Measurements from ENCODE around the gene ZNF524.

The ZNF524 gene

DNA sequence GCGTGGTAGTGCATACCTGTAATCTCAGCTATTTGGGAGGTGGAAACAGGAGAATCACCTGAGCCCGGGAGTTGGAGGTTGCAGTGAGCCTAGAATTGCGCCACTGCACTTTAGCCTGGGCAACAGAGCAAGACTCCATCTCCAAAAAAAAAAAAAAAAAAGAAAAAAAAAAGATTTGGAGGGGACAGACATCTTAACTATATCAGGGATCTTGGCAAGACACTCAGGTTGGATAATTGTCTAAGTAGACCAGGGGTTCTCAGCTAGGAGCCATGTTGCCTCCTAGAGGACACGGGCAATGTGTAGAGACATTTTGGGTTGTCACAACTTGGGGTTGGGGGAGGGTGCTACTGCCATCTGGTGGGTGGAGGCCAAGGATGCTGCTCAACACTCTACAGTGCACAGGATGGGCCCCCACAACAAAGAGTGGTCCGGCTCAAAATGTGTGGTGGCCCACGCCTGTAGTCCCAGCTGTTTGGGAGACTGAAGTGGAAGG, 38.8 kb downstream of the ZNF524 start:
- Histone ChIP-seq H3K4me1 (ENCODE audit: control insufficient read depth in 1 of 2, insufficient read depth in 2 of 2, low read length in 2 of 2) (peaks cover 17 to 75% of the 10 kb centered on the region in 2 donors), H3K27me3 (ENCODE audit: low read depth, low read length) (no peaks in the 10 kb centered on the region), H3K27ac (ENCODE audit: low read length) (no peak overlapping the region), H3K4me3 (ENCODE audit: low read depth in 1 of 2, low read length in 2 of 2) (no peak overlapping the region), H3K9me3 (ENCODE audit: control insufficient read depth in 1 of 2, low read length in 2 of 2) (no peaks in the 10 kb centered on the region), H3K36me3 (ENCODE audit: control insufficient read depth in 1 of 2, insufficient read depth in 2 of 2, low read length in 2 of 2) (no peaks in the 10 kb centered on the region)

DNA sequence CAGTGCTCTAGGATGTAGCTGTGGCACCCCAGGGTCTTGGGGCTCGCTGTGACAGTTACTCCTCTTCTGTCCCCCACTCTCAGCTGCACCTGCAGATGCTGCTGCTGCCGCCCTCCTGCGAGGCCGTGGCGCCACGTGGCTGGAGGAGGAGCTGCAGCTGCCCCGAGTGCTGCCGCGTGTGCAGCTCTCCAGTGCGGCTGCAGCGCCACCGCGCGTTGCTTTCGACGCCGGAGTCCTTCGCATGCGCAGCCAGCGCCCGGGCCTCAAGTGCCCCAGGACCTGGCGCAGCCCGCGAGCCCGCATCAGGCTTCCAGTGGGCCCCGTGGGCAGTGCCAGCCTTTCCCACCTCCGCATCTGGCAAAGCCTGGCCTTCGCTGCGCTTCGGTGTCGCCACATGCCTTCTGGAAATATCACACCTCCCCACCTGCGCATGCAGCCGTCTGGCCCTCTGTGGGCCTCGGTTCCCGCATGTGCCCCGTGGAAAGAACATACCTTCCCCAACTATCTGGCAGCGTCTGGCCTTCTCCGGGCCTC, 40.0 kb downstream of the ZNF524 start:
- Histone ChIP-seq H3K27me3 (ENCODE audit: low read depth, low read length) (no peaks in the 10 kb centered on the region), H3K9me3 (ENCODE audit: control insufficient read depth in 1 of 2, low read length in 2 of 2) (no peaks in the 10 kb centered on the region), H3K4me1 (ENCODE audit: control insufficient read depth in 1 of 2, insufficient read depth in 2 of 2, low read length in 2 of 2) (peaks cover 17 to 83% of the 10 kb centered on the region in 2 donors), H3K27ac (ENCODE audit: low read length) (peak overlapping the region; percentile 63), H3K4me3 (ENCODE audit: low read depth in 1 of 2, low read length in 2 of 2) (peak overlapping the region; percentile 60 to 81), H3K36me3 (ENCODE audit: control insufficient read depth in 1 of 2, insufficient read depth in 2 of 2, low read length in 2 of 2) (peaks cover under 1 to 7% of the 10 kb centered on the region in 2 donors)

DNA sequence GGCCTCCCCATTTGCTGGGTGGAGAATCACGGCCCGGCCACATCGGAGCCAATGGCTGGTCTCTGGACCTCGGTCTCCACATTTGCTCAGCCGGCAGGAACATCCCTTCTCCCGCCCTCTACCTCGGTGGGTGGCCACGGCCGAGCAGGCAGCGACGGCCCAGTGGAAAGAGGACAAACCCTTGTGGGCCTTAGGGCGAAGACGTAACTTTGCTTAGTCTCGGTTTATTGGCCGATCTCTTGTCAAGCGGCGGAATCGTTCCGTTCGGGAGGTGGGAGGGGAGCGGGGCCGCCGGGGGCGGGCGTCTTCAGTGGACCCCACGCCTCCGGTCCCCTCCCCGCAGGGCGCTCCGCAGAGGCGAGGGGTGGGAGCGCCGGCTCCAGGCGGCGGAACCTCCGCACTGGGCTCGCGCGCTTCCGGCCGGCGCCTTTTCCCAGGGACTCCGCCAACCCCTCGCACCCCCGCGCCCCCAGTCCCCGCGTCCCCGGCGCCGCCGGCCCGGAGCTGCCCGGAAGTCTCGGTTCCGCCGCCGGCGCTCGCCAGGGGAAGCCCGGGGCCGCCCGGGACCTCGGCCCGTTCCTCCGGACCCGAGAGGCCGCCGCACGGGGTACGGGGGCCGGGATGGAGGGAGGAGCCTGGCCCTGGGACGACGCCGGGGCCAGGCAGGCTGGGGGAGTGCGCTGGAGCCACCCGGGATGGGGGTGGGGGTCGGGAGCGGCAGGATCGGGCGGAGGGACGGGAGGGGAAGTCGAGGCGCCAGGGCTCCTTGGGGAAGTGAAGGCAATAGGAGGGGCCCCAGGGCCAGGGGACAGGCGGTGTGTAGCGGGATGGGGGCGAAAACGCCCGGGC, 40.7 kb downstream of the ZNF524 start, which contains the start of gene ZNF580:
TSS of gene ZNF580 (plus strand) at position 426 of the 849 bp plus-strand sequence. CDS start 1,507 bp downstream, outside the sequence.
- Histone ChIP-seq H3K4me3 (ENCODE audit: low read depth in 1 of 2, low read length in 2 of 2) (peak within 1 kb of the TSS; percentile 81 to 87), H3K36me3 (ENCODE audit: control insufficient read depth in 1 of 2, insufficient read depth in 2 of 2, low read length in 2 of 2) (peaks cover 4 to 14% of the 10 kb centered on the region in 2 donors), H3K4me1 (ENCODE audit: control insufficient read depth in 1 of 2, insufficient read depth in 2 of 2, low read length in 2 of 2) (peaks cover 11 to 77% of the 10 kb centered on the region in 2 donors), H3K9me3 (ENCODE audit: control insufficient read depth in 1 of 2, low read length in 2 of 2) (no peaks in the 10 kb centered on the region), H3K27ac (ENCODE audit: low read length) (peak within 1 kb of the TSS; percentile 63), H3K27me3 (ENCODE audit: low read depth, low read length) (no peaks in the 10 kb centered on the region)

DNA sequence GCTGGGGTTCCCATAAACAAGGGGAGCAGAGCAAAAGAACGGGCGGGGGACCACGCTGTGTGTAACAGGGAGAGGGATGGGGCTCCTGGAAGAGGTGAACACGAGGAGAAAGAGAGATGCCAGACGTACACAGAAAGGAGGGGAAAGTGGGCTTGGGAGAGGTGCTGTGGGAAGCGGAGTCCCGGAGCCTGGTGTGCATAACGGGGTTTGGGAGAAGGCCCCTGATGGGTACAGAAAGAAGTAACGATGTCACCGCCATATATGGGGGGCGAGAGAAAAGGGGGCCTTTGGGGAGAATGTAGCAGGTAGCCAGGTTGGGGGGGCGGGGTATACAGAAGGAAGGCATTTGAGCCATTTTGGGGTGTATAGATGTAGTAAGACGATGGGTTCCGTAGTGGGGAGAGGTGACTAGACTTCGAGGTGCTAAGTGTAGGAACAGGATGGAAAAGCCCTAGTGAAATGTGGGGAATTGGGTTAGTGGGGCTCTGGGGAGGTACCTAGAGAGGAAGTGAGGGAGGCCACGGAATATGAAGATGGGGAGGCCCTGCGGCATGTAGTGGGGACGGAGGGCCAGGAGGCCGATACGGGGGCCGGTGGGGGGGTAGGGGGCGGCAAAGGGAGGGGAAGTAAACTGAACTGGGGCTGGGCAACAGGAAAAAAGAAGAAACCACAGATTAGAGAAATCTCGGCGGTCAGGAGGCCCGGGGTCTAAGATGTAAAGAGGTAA, 41.5 kb downstream of the ZNF524 start:
- H3K36me3 ChIP-seq (ENCODE audit: control insufficient read depth in 1 of 2, insufficient read depth in 2 of 2, low read length in 2 of 2) = peaks cover 4 to 14% of the 10 kb centered on the region in 2 donors
- no peaks in the 10 kb centered on the region for H3K9me3 ChIP-seq (ENCODE audit: control insufficient read depth in 1 of 2, low read length in 2 of 2)
- peak overlapping the region; percentile 60 for H3K27ac ChIP-seq (ENCODE audit: low read length)
- H3K4me3 ChIP-seq (ENCODE audit: low read depth in 1 of 2, low read length in 2 of 2) = peak overlapping the region; percentile 81 to 87
- peaks cover 7 to 70% of the 10 kb centered on the region in 2 donors for H3K4me1 ChIP-seq (ENCODE audit: control insufficient read depth in 1 of 2, insufficient read depth in 2 of 2, low read length in 2 of 2)
- no peaks in the 10 kb centered on the region for H3K27me3 ChIP-seq (ENCODE audit: low read depth, low read length)

DNA sequence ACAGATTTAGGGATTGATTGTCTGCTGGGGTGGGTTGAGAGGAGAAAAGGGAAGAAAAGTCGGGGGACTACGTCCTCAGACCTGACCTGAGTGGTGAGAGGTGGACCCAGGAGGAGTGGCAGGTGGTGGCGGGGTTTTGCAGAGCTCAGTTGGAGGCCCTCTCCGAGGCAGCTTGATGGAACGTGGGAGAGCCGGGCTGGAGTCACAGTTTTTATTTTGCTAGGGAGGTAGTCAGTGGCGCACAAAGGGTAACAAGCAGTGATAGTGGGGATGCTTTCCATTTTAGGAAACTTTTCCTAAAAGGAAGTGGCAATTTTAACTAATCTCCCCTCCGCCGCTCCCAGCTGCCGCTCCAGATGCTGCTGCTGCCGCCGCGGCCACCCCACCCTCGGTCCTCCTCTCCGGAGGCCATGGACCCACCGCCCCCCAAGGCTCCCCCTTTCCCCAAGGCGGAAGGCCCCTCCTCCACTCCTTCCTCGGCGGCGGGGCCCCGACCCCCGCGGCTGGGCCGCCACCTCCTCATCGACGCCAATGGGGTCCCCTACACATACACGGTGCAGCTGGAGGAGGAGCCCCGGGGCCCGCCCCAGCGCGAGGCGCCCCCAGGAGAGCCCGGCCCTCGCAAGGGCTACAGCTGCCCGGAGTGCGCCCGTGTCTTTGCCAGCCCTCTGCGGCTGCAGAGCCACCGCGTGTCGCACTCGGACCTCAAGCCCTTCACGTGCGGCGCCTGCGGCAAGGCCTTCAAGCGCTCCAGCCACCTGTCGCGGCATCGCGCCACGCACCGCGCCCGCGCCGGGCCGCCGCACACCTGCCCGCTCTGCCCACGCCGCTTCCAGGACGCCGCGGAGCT, 42.3 kb downstream of the ZNF524 start:
- H3K9me3 ChIP-seq (ENCODE audit: control insufficient read depth in 1 of 2, low read length in 2 of 2) = no peaks in the 10 kb centered on the region
- peaks cover 4 to 14% of the 10 kb centered on the region in 2 donors for H3K36me3 ChIP-seq (ENCODE audit: control insufficient read depth in 1 of 2, insufficient read depth in 2 of 2, low read length in 2 of 2)
- peak overlapping the region; percentile 81 to 87 for H3K4me3 ChIP-seq (ENCODE audit: low read depth in 1 of 2, low read length in 2 of 2)
- H3K4me1 ChIP-seq (ENCODE audit: control insufficient read depth in 1 of 2, insufficient read depth in 2 of 2, low read length in 2 of 2) = peaks cover 10 to 68% of the 10 kb centered on the region in 2 donors
- no peaks in the 10 kb centered on the region for H3K27me3 ChIP-seq (ENCODE audit: low read depth, low read length)
- peak overlapping the region; percentile 31 for H3K27ac ChIP-seq (ENCODE audit: low read length)

DNA sequence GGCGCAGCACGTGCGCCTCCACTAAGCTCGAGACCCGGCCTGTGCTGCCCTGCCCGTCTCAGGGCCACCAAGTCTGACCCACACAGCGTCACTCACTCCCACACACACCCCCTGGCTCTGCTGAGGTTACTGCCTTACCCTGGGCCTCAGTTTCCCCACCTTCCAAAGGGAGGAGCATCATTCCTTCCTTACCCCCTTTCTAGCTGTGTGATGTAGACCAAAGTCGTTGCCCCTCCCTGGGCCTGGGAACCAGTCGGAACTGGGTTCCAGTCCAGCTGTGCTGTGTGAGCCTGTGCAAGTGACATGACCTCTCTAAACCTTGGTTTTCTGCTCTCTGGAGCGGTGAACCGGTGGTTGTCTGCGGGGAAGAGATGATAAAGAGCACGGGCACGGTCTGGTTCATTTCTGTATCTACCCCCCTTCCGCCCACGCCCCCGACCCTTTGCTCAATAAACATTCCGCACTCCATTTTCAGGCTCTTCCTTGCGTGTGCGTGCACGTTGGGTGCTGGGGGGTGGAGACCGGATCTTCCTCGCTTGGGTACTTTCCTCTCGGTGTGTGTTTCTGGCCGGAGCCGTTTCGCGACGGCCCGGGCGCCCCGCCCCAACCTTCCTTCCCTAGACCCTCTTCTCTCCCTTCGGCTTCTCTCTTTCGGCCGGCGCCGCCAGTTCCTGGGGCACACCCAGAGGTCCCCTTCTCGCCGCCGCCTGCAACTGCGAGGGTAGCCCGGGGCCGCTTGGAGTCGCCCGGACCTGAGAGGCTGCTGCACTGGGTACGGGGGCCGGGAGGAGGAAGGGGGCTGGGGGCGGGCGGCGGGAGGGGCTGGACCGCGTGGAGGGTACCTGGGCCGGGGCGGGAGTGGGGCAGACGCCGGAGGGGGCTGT, 43.2 kb downstream of the ZNF524 start, which contains the start of gene ZNF581:
TSS of gene ZNF581 (plus strand) at position 647 of the 884 bp plus-strand sequence. CDS start 923 bp downstream, outside the sequence.
- peak within 1 kb of the TSS; percentile 81 to 82 for H3K4me3 ChIP-seq (ENCODE audit: low read depth in 1 of 2, low read length in 2 of 2)
- H3K27ac ChIP-seq (ENCODE audit: low read length) = peak within 1 kb of the TSS; percentile 31
- H3K4me1 ChIP-seq (ENCODE audit: control insufficient read depth in 1 of 2, insufficient read depth in 2 of 2, low read length in 2 of 2) = peaks cover 12 to 65% of the 10 kb centered on the region in 2 donors
- peaks cover 4 to 14% of the 10 kb centered on the region in 2 donors for H3K36me3 ChIP-seq (ENCODE audit: control insufficient read depth in 1 of 2, insufficient read depth in 2 of 2, low read length in 2 of 2)
- no peaks in the 10 kb centered on the region for H3K9me3 ChIP-seq (ENCODE audit: control insufficient read depth in 1 of 2, low read length in 2 of 2)
- no peaks in the 10 kb centered on the region for H3K27me3 ChIP-seq (ENCODE audit: low read depth, low read length)

DNA sequence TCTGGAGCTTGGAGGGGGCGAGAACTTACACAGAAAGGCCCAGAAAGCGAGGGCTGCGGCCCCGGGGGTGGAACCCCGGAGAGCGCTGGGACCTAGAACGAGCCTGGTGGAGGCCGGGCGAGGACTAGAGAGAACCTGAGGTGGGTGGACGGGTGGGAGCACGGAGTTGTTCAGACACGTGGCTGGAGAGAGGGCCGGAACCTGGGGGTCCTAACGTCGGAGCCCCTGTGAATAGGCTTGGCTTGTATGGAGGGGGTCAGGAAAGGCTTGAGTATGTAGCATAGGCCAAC, 43.7 kb downstream of the ZNF524 start:
- Histone ChIP-seq H3K27me3 (ENCODE audit: low read depth, low read length) (no peaks in the 10 kb centered on the region), H3K36me3 (ENCODE audit: control insufficient read depth in 1 of 2, insufficient read depth in 2 of 2, low read length in 2 of 2) (peaks cover 4 to 14% of the 10 kb centered on the region in 2 donors), H3K4me1 (ENCODE audit: control insufficient read depth in 1 of 2, insufficient read depth in 2 of 2, low read length in 2 of 2) (peaks cover 12 to 66% of the 10 kb centered on the region in 2 donors), H3K4me3 (ENCODE audit: low read depth in 1 of 2, low read length in 2 of 2) (peak overlapping the region; percentile 76 to 81), H3K9me3 (ENCODE audit: control insufficient read depth in 1 of 2, low read length in 2 of 2) (no peaks in the 10 kb centered on the region), H3K27ac (ENCODE audit: low read length) (no peak overlapping the region)

DNA sequence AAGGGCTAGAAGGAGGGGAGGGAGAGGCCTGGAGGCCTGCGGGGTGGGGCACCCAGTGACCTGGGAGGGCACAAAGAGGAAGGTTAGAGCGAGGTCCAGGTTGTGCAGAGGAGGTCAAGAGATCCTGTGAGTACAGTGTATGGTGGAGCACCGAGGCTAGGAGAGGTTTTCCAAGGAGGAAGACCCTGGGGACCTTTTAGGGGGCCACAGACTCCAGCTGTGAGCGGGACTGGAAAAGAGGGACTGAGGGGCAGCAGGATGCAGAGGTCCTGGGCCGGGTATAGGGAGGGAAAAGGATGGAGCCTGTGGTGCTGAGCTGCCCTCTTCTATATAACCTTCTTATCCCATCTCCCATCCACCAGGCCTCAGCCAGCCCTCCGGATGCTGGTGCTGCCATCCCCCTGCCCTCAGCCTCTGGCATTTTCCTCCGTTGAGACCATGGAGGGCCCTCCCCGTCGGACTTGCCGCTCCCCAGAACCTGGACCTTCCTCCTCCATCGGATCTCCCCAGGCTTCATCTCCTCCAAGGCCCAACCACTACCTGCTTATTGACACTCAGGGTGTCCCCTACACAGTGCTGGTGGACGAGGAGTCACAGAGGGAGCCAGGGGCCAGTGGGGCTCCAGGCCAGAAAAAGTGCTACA, 44.2 kb downstream of the ZNF524 start:
- Histone ChIP-seq H3K36me3 (ENCODE audit: control insufficient read depth in 1 of 2, insufficient read depth in 2 of 2, low read length in 2 of 2) (peaks cover 4 to 14% of the 10 kb centered on the region in 2 donors), H3K4me1 (ENCODE audit: control insufficient read depth in 1 of 2, insufficient read depth in 2 of 2, low read length in 2 of 2) (peaks cover 12 to 66% of the 10 kb centered on the region in 2 donors), H3K9me3 (ENCODE audit: control insufficient read depth in 1 of 2, low read length in 2 of 2) (no peaks in the 10 kb centered on the region), H3K27ac (ENCODE audit: low read length) (no peak overlapping the region), H3K27me3 (ENCODE audit: low read depth, low read length) (no peaks in the 10 kb centered on the region), H3K4me3 (ENCODE audit: low read depth in 1 of 2, low read length in 2 of 2) (peak overlapping the region; percentile 76 to 81)

DNA sequence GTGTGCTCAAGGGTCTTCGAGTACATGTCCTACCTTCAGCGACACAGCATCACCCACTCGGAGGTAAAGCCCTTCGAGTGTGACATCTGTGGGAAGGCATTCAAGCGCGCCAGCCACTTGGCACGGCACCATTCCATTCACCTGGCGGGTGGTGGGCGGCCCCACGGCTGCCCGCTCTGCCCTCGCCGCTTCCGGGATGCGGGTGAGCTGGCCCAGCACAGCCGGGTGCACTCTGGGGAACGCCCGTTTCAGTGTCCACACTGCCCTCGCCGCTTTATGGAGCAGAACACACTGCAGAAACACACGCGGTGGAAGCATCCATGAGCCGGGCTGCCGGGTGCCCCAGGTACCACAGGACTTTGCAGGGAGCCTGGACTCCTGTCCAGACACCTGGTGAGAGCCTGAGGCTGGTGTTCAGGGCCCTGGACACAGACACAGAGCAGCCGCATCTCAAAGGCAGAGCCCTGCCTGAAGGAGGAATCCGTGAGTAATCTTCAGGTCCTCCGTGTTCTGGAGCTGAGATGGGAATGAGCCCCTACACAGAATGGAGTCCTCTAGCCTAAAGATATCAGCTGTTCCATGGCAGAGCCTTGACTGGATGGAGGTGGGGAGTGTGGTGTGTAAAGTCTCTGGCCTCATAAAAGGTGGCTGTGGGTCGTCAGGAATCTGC, 44.9 kb downstream of the ZNF524 start:
- H3K4me1 ChIP-seq (ENCODE audit: control insufficient read depth in 1 of 2, insufficient read depth in 2 of 2, low read length in 2 of 2) = peaks cover 10 to 66% of the 10 kb centered on the region in 2 donors
- H3K27me3 ChIP-seq (ENCODE audit: low read depth, low read length) = no peaks in the 10 kb centered on the region
- H3K36me3 ChIP-seq (ENCODE audit: control insufficient read depth in 1 of 2, insufficient read depth in 2 of 2, low read length in 2 of 2) = peaks cover 4 to 14% of the 10 kb centered on the region in 2 donors
- peak overlapping the region; percentile 76 to 81 for H3K4me3 ChIP-seq (ENCODE audit: low read depth in 1 of 2, low read length in 2 of 2)
- no peaks in the 10 kb centered on the region for H3K9me3 ChIP-seq (ENCODE audit: control insufficient read depth in 1 of 2, low read length in 2 of 2)
- H3K27ac ChIP-seq (ENCODE audit: low read length) = no peak overlapping the region

Data from muscle layer of duodenum (tissue), 2 donors.